Left lung (tissue), 10 donors: Measurements from ENCODE around the gene HCLS1. TPM values are rescaled to one million over a fixed set of nuclear protein-coding genes. Genes with fewer than 3 reads are reported as not detected.
"Not testable (repeated sequence)": the region's sequence is repeated elsewhere in the genome, so short reads cannot be mapped to it uniquely, and the experiment has no call there.

Experiments used
- ATAC-seq: fragments of 200-7000 bp; cut with Tn5 transposase; one replicate; pipeline ENCODE4 v1.9.1; 2020; ENCODE audit warnings: moderate library complexity
- DNase-seq, 4 donors: peaks; one replicate each; pipeline ENCODE4 v3.0.0-alpha.2; 2013 to 2020
- H3K27ac ChIP-seq, 2 donors: fragments of 200-600 bp; sonication (generic) in 1 of 2; one replicate each; pipeline versions ENCODE4 v1.5.0 to v1.8.0; 2020 to 2021
- H3K27me3 ChIP-seq, 2 donors: fragments of 200-600 bp; sonication (generic) in 1 of 2; one replicate each; pipeline versions ENCODE4 v1.5.0 to v1.8.0; 2020 to 2021
- H3K36me3 ChIP-seq, 2 donors: fragments of 200-600 bp; sonication (generic) in 1 of 2; one replicate each; pipeline versions ENCODE4 v1.5.0 to v1.8.0; 2020 to 2021
- H3K4me1 ChIP-seq, 2 donors: fragments of 200-600 bp; one replicate each; pipeline ENCODE4 v1.8.0; 2021
- H3K4me3 ChIP-seq, 2 donors: fragments of 200-600 bp; sonication (generic) in 1 of 2; one replicate each; pipeline versions ENCODE4 v1.5.0 to v1.8.0; 2020 to 2021; ENCODE audit warnings: mild to moderate bottlenecking in 1 of 2
- H3K9me3 ChIP-seq, 2 donors: fragments of 200-600 bp; sonication (generic) in 1 of 2; one replicate each; pipeline versions ENCODE4 v1.5.0 to v1.8.0; 2020 to 2021
- CTCF ChIP-seq, 2 donors: fragments of 200-600 bp; sonication (generic) in 1 of 2; IDR thresholded peaks; one replicate each; pipeline versions ENCODE4 v1.5.0 to v1.8.0; 2021; ENCODE audit warnings: antibody characterized with exemption in 2 of 2
- intact Hi-C, 2 donors: fragments of 100-400 bp; cut with DNase I; formaldehyde crosslinking; loops; one replicate each; pipeline versions ENCODE4 v1.11.2 to v1.14.2; 2022
- polyA plus RNA-seq, 6 donors: library from polyadenylated mRNA; unstranded; fragments of 120-200 nt; gene quantifications; one replicate each; pipeline ENCODE4 v1.2.1, GENCODE V29; 2013; ENCODE audit not compliant: insufficient read length in 6 of 6
- total RNA-seq, 2 donors: library from RNA; stranded (reverse); fragmentation: NEBNext Ultra II Directional; extraction: Animal tissue kit (Norgen Biotek cat#: 25700); gene quantifications; one replicate each; pipeline ENCODE4 v1.2.1, GENCODE V29; 2021
- donor health status: DM: no; HTN: yes; CAD: no.
- donor health status: DM: no; HTN: no; CAD: no.

HCLS1 gene
- total and polyA plus RNA-seq, 8 donors, result 5.9 to 98.6 (median 7.7) TPM

GRCh38 chr3:121601212-121601812 is 59.4 kb downstream of the HCLS1 start:
- Histone ChIP-seq H3K4me3 (no peak overlapping the region), H3K27me3 (no peaks in the 10 kb centered on the region), H3K4me1 (no peaks in the 10 kb centered on the region), H3K36me3 (no peaks in the 10 kb centered on the region), H3K27ac (no peak overlapping the region), H3K9me3 (no peaks in the 10 kb centered on the region)
- TF ChIP-seq CTCF (IDR thresholded peaks at IDR 0.05), result no peak
- no peak for DNase-seq
- intact Hi-C loops, result no loop called here
- no peak for ATAC-seq

GRCh38 chr3:121599900-121600299 is 60.8 kb downstream of the HCLS1 start:
- H3K27ac ChIP-seq, H3K9me3 ChIP-seq, H3K4me3 ChIP-seq, ATAC-seq, H3K27me3 ChIP-seq, H3K4me1 ChIP-seq, DNase-seq, intact Hi-C loops, H3K36me3 ChIP-seq: not testable (repeated sequence)

GRCh38 chr3:121598564-121598963 is 62.1 kb downstream of the HCLS1 start:
- H3K4me3 ChIP-seq, result no peak overlapping the region
- ATAC-seq (no peak), DNase-seq (no peak)
- H3K27me3 ChIP-seq, result no peaks in the 10 kb centered on the region
- no peaks in the 10 kb centered on the region for H3K4me1 ChIP-seq
- no peaks in the 10 kb centered on the region for H3K9me3 ChIP-seq
- H3K27ac ChIP-seq, result no peak overlapping the region
- intact Hi-C loops, result no loop called here
- no peak for TF ChIP-seq CTCF (IDR thresholded peaks at IDR 0.05)
- no peaks in the 10 kb centered on the region for H3K36me3 ChIP-seq

GRCh38 chr3:121595765-121596406 is 64.8 kb downstream of the HCLS1 start:
- Histone ChIP-seq H3K27me3 (no peaks in the 10 kb centered on the region), H3K9me3 (no peaks in the 10 kb centered on the region), H3K4me3 (no peak overlapping the region), H3K36me3 (no peaks in the 10 kb centered on the region), H3K27ac (no peak overlapping the region), H3K4me1 (no peaks in the 10 kb centered on the region)
- intact Hi-C loops, result no loop called here
- TF ChIP-seq CTCF (IDR thresholded peaks at IDR 0.05), result no peak
- DNase-seq (no peak), ATAC-seq (no peak)

GRCh38 chr3:121594850-121595249 is 65.9 kb downstream of the HCLS1 start:
- Histone ChIP-seq H3K36me3 (no peaks in the 10 kb centered on the region), H3K27me3 (no peaks in the 10 kb centered on the region), H3K9me3 (no peaks in the 10 kb centered on the region), H3K4me3 (no peak overlapping the region), H3K4me1 (no peaks in the 10 kb centered on the region), H3K27ac (no peak overlapping the region)
- TF ChIP-seq CTCF (IDR thresholded peaks at IDR 0.05), result no peak
- DNase-seq (no peak), ATAC-seq (no peak)
- intact Hi-C loops, result no loop called here

GRCh38 chr3:121593806-121594205 is 66.9 kb downstream of the HCLS1 start:
- H3K27ac ChIP-seq, H3K4me1 ChIP-seq, DNase-seq, H3K9me3 ChIP-seq, ATAC-seq, H3K27me3 ChIP-seq, H3K36me3 ChIP-seq, H3K4me3 ChIP-seq, intact Hi-C loops: not testable (repeated sequence)
